ENCODE data around the gene TCF12. TPM values are rescaled to one million over a fixed set of nuclear protein-coding genes. Genes with fewer than 3 reads are reported as not detected.

TCF12 gene
- total and polyA plus RNA-seq, 4 donors = 17.8 to 158 (median 64.4) TPM

DNA sequence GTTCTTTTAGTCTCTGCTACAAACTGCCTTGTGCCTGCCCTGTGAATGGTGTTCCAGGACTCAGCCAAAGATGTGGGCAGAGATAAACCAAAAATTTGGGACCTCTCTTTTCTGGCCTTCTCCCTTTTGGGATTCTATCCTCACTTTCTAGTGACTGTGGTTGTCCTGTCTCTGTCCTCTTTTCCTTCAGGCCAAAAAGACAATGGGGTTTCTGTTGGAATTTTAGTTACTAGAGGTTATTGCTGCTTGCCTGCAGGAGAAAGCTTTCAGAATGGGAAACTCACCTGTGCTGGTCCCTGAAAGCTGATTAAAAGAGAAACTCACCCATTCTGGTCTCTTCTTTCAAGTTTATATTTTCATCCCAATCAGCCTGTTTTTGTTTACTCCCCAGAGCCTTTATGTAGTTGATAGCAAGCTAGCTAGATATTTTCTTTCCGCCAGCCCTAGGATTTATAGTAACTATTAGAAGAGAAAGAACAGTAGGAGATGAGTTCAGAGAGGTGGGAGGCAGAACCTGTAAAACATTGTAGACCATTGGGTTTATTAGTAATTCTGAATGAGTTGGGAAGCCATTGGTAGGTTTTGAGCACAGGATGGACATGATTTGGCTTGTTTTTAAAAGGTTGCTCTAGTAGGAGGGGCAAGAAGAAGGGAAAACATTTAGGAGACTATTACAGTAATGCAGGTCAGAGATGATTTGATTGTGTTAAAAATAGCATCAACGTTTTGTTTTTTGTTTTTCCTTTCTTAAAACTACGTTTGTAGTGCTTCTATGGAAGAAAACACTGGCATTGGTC lies 138.9 kb downstream of the TCF12 start:
- no peaks in the 10 kb centered on the region for H3K36me3 ChIP-seq (ENCODE audit: control insufficient read depth in 1 of 2, insufficient read depth in 2 of 2, low read length in 1 of 2)
- ATAC-seq (ENCODE audit: low FRiP score) (no peak), DNase-seq (no peak)
- no peak overlapping the region for H3K4me3 ChIP-seq (ENCODE audit: low read length in 2 of 2)
- 38% methylated on average over 3 of the region's 3 CpGs for WGBS, 2 donors
- H3K27me3 ChIP-seq (ENCODE audit: control insufficient read depth in 1 of 2, insufficient read depth in 2 of 2, low read length in 1 of 2) = no peaks in the 10 kb centered on the region
- intact Hi-C loops (cut with DNase I) = no loop called here
- peaks cover 5 to 10% of the 10 kb centered on the region in 2 donors for H3K4me1 ChIP-seq (ENCODE audit: control insufficient read depth in 1 of 2, insufficient read depth in 2 of 2, low read length in 2 of 2)
- no peak overlapping the region for H3K27ac ChIP-seq (ENCODE audit: low read depth in 1 of 2, low read length in 2 of 2)
- no peaks in the 10 kb centered on the region for H3K9me3 ChIP-seq (ENCODE audit: control insufficient read depth, low read length)

DNA sequence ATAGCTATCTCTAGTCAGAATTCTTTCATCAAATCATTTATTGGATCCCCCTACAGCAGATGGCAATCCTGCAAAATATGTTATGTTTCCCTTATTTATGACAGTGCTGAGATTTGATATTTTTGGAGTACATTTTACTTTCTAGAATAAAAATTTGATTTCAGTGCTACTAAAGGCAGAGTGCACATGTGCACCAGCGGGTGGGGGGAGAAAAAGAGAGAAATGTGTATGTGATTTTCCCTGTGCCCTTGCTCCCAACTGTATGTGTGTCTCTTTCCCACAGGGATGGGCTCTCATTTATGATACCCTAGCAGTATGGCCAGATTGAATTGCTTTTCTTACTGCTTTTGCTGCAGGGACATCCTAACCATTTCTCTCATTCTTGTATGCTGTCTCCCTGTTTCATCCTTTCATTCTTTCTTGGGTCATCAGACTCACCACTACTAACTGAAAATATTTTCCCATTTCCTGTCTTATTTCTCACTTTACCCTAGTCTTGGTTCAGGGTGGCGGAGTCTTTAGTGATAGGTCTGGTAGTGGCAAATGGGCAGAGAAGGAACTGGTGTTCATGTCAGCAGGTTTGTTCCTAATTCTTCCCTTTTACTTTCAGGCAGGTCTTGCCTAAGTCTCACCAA lies 140.7 kb downstream of the TCF12 start:
- 95 to 100% methylated on average over 2 of the region's 2 CpGs for WGBS, 2 donors
- peaks cover 5 to 10% of the 10 kb centered on the region in 2 donors for H3K4me1 ChIP-seq (ENCODE audit: control insufficient read depth in 1 of 2, insufficient read depth in 2 of 2, low read length in 2 of 2)
- intact Hi-C loops (cut with DNase I) = no loop called here

DNA sequence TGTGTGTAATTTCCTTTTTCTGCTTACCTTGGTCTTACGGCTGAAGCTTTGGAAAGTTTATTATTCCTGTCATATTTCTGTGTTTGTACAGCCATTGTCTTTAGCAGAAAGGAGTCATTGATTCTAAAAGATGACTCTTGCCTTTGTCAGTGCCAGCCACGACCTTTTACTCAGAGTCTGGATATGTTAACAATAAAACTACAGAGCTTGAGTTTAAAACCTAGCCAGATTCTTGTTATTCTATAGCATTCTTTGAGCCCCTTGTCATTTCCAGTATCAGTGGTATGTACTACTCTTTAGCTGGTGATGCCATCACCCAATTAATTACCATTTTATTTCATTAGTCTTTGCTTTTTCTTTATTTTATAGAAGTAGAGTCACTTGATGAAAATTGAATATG lies 142.4 kb downstream of the TCF12 start:
- no peak for DNase-seq

More for the DNA sequence above, 140.7 kb downstream of the TCF12 start:
- H3K36me3 ChIP-seq (ENCODE audit: control insufficient read depth in 1 of 2, insufficient read depth in 2 of 2, low read length in 1 of 2) = no peaks in the 10 kb centered on the region
- no peak for DNase-seq
- no peak overlapping the region for H3K27ac ChIP-seq (ENCODE audit: low read depth in 1 of 2, low read length in 2 of 2)
- no peak for ATAC-seq (ENCODE audit: low FRiP score)
- H3K4me3 ChIP-seq (ENCODE audit: low read length in 2 of 2) = no peak overlapping the region
- H3K27me3 ChIP-seq (ENCODE audit: control insufficient read depth in 1 of 2, insufficient read depth in 2 of 2, low read length in 1 of 2) = no peaks in the 10 kb centered on the region
- no peaks in the 10 kb centered on the region for H3K9me3 ChIP-seq (ENCODE audit: control insufficient read depth, low read length)

DNA sequence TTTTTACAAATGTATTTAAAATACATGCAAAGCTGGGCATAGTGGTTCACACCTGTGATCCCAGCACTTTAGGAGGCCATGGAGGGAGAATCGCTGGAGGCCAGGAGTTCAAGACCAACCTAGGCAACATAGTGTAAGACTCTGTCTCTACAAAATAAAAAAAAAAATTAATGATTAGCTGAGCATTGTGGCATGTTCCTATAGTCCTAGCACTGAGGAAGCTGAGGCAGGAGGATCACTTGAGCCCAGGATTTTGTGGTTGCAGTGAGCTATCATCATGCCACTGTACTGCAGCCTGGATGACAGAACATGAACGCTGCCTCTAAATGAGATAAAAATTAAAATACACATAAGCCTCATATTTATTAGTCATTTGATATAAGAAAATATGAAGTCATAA lies 142.8 kb downstream of the TCF12 start:
- Histone ChIP-seq H3K36me3 (ENCODE audit: control insufficient read depth in 1 of 2, insufficient read depth in 2 of 2, low read length in 1 of 2) (no peaks in the 10 kb centered on the region), H3K27ac (ENCODE audit: low read depth in 1 of 2, low read length in 2 of 2) (no peak overlapping the region), H3K4me3 (ENCODE audit: low read length in 2 of 2) (no peak overlapping the region), H3K4me1 (ENCODE audit: control insufficient read depth in 1 of 2, insufficient read depth in 2 of 2, low read length in 2 of 2) (peaks cover 5 to 10% of the 10 kb centered on the region in 2 donors), H3K9me3 (ENCODE audit: control insufficient read depth, low read length) (no peaks in the 10 kb centered on the region), H3K27me3 (ENCODE audit: control insufficient read depth in 1 of 2, insufficient read depth in 2 of 2, low read length in 1 of 2) (no peaks in the 10 kb centered on the region)
- ATAC-seq (ENCODE audit: low FRiP score) (no peak), DNase-seq (no peak)
- intact Hi-C loops (cut with DNase I) = no loop called here
- WGBS, 2 donors = 93% methylated on average over 2 of the region's 2 CpGs

More for the DNA sequence above, 142.4 kb downstream of the TCF12 start:
- Histone ChIP-seq H3K27ac (ENCODE audit: low read depth in 1 of 2, low read length in 2 of 2) (no peak overlapping the region), H3K27me3 (ENCODE audit: control insufficient read depth in 1 of 2, insufficient read depth in 2 of 2, low read length in 1 of 2) (no peaks in the 10 kb centered on the region), H3K36me3 (ENCODE audit: control insufficient read depth in 1 of 2, insufficient read depth in 2 of 2, low read length in 1 of 2) (no peaks in the 10 kb centered on the region), H3K4me1 (ENCODE audit: control insufficient read depth in 1 of 2, insufficient read depth in 2 of 2, low read length in 2 of 2) (peaks cover 5 to 10% of the 10 kb centered on the region in 2 donors), H3K9me3 (ENCODE audit: control insufficient read depth, low read length) (no peaks in the 10 kb centered on the region), H3K4me3 (ENCODE audit: low read length in 2 of 2) (no peak overlapping the region)
- WGBS, 2 donors = 14 to 20% methylated on average over 2 of the region's 2 CpGs
- ATAC-seq (ENCODE audit: low FRiP score) = no peak
- intact Hi-C loops (cut with DNase I) = no loop called here

DNA sequence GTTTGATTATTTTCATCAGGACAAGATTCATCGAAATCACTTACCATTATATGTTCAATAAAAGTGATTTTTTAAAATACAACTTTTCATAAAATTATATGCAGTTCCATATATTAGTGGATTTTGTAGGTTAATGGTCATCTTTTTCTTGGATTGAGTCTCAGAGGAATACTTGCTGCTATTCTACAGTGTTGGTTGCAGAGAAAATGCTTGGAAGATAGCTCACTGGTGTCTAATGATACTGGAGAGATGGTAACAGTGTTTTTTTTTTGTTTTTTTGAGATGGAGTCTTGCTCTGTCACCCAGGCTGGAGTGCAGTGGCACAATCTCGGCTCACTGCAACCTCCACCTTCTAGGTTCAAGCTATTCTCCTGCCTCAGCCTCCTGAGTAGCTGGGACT lies 143.3 kb downstream of the TCF12 start:
- Histone ChIP-seq H3K36me3 (ENCODE audit: control insufficient read depth in 1 of 2, insufficient read depth in 2 of 2, low read length in 1 of 2) (no peaks in the 10 kb centered on the region), H3K4me3 (ENCODE audit: low read length in 2 of 2) (no peak overlapping the region), H3K27ac (ENCODE audit: low read depth in 1 of 2, low read length in 2 of 2) (no peak overlapping the region), H3K9me3 (ENCODE audit: control insufficient read depth, low read length) (no peaks in the 10 kb centered on the region), H3K4me1 (ENCODE audit: control insufficient read depth in 1 of 2, insufficient read depth in 2 of 2, low read length in 2 of 2) (peaks cover 5 to 10% of the 10 kb centered on the region in 2 donors), H3K27me3 (ENCODE audit: control insufficient read depth in 1 of 2, insufficient read depth in 2 of 2, low read length in 1 of 2) (no peaks in the 10 kb centered on the region)
- DNase-seq (no peak), ATAC-seq (ENCODE audit: low FRiP score) (no peak)
- 99 to 100% methylated on average over 2 of the region's 2 CpGs for WGBS, 2 donors
- intact Hi-C loops (cut with DNase I) = no loop called here

DNA sequence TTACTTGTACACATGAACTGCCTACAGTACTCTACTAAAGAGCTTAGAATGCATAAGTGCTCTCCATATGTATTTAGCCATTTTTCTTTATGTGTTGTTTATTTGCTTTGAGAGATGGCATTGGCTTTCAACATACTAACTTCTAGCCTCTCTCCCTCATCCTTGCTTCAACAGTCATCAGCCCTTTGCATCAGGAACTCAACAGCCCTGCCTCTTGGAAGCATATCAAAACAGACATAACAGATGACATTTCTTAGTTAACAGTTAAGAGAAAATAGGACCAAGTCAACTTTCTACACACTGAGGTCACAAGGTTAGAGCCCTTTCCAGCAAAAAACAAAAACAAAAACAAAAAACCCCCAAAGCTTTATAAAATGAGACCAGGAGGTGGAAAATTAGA lies 145.6 kb downstream of the TCF12 start:
- ATAC-seq (ENCODE audit: low FRiP score) = no peak
- Histone ChIP-seq H3K4me3 (ENCODE audit: low read length in 2 of 2) (no peak overlapping the region), H3K27me3 (ENCODE audit: control insufficient read depth in 1 of 2, insufficient read depth in 2 of 2, low read length in 1 of 2) (no peaks in the 10 kb centered on the region), H3K9me3 (ENCODE audit: control insufficient read depth, low read length) (no peaks in the 10 kb centered on the region), H3K36me3 (ENCODE audit: control insufficient read depth in 1 of 2, insufficient read depth in 2 of 2, low read length in 1 of 2) (no peaks in the 10 kb centered on the region), H3K27ac (ENCODE audit: low read depth in 1 of 2, low read length in 2 of 2) (no peak overlapping the region), H3K4me1 (ENCODE audit: control insufficient read depth in 1 of 2, insufficient read depth in 2 of 2, low read length in 2 of 2) (no peaks in the 10 kb centered on the region)
- intact Hi-C loops (cut with DNase I) = no loop called here
- no peak for DNase-seq

DNA sequence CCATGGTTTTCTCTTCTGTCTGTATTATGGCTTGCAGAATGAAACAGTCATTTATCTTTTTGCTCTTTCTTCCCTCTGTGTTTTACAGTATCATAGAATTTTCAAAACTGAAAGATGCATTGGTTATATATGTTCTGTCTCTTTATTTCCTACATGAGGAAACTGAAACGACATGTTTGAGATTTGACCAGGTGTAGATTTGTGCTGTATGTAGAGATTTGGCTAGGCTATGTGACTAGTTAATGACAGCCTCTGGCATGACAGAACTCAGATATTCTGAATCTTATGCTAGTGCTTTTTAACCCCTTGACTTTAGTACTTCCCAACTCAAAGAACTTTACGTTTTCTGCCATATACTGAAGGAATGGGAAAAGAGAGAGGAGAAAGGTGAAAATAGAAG lies 151.0 kb downstream of the TCF12 start:
- peaks cover 0 to 3% of the 10 kb centered on the region in 2 donors for H3K4me1 ChIP-seq (ENCODE audit: control insufficient read depth in 1 of 2, insufficient read depth in 2 of 2, low read length in 2 of 2)
- no peaks in the 10 kb centered on the region for H3K36me3 ChIP-seq (ENCODE audit: control insufficient read depth in 1 of 2, insufficient read depth in 2 of 2, low read length in 1 of 2)
- DNase-seq (no peak), ATAC-seq (ENCODE audit: low FRiP score) (no peak)
- no peaks in the 10 kb centered on the region for H3K27me3 ChIP-seq (ENCODE audit: control insufficient read depth in 1 of 2, insufficient read depth in 2 of 2, low read length in 1 of 2)
- intact Hi-C loops (cut with DNase I) = no loop called here
- no peak overlapping the region for H3K4me3 ChIP-seq (ENCODE audit: low read length in 2 of 2)
- H3K9me3 ChIP-seq (ENCODE audit: control insufficient read depth, low read length) = no peaks in the 10 kb centered on the region
- no peak overlapping the region for H3K27ac ChIP-seq (ENCODE audit: low read depth in 1 of 2, low read length in 2 of 2)
- 72% methylated on average over 2 of the region's 2 CpGs for WGBS, 2 donors

DNA sequence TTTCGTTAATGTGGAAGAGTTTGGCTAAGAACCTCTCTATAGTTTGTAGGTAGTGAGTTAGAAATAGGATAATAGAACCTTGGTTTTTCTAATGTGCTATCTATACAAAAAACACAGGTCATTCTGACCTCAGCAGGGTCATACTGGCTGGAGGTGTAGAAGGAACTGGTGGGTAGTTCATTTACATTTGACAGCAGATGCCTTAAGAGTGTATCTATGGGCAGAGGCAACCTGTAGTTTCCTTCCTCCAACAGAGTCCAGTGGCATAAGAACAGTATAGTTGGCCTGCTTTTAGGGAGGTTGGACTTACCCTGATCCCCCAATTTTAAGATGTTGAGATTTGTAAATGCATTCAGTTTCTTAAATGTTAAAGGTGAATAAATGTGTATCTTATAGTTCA lies 152.2 kb downstream of the TCF12 start:
- no peaks in the 10 kb centered on the region for H3K27me3 ChIP-seq (ENCODE audit: control insufficient read depth in 1 of 2, insufficient read depth in 2 of 2, low read length in 1 of 2)
- H3K9me3 ChIP-seq (ENCODE audit: control insufficient read depth, low read length) = no peaks in the 10 kb centered on the region
- DNase-seq (no peak), ATAC-seq (ENCODE audit: low FRiP score) (no peak)
- H3K36me3 ChIP-seq (ENCODE audit: control insufficient read depth in 1 of 2, insufficient read depth in 2 of 2, low read length in 1 of 2) = no peaks in the 10 kb centered on the region
- H3K4me1 ChIP-seq (ENCODE audit: control insufficient read depth in 1 of 2, insufficient read depth in 2 of 2, low read length in 2 of 2) = peaks cover 0 to 3% of the 10 kb centered on the region in 2 donors
- intact Hi-C loops (cut with DNase I) = loop anchor here in 1 of 2 donors (10.0 kb wide), 1 partner anchor 64 kb away; no protein-coding TSS in a partner anchor
- no peak overlapping the region for H3K4me3 ChIP-seq (ENCODE audit: low read length in 2 of 2)
- 91 to 100% methylated on average over 1 of the region's 1 CpG for WGBS, 2 donors
- H3K27ac ChIP-seq (ENCODE audit: low read depth in 1 of 2, low read length in 2 of 2) = no peak overlapping the region

DNA sequence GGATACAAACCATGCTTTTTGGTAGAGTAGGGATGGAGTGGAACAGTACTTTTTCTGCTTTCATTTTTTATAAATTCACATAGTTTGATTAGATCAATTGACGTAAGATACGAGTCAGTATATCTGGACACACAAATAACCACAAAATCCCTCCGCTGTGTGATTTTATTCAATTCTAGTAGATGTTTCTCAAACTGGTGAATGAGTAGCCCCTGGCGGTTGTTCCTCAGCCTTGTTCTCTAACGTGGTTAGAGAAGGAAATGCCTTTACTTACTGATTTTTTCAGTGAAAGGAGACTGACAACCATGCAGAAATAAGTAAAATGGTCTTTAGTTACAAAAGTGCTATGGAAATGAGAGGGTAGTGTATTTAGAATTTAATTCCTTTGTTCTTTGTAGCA lies 161.0 kb downstream of the TCF12 start:
- intact Hi-C loops (cut with DNase I) = loop anchor here in 1 of 2 donors (10.0 kb wide), 1 partner anchor 55 kb away; no protein-coding TSS in a partner anchor
- Histone ChIP-seq H3K27me3 (ENCODE audit: control insufficient read depth in 1 of 2, insufficient read depth in 2 of 2, low read length in 1 of 2) (no peaks in the 10 kb centered on the region), H3K27ac (ENCODE audit: low read depth in 1 of 2, low read length in 2 of 2) (no peak overlapping the region), H3K4me1 (ENCODE audit: control insufficient read depth in 1 of 2, insufficient read depth in 2 of 2, low read length in 2 of 2) (no peaks in the 10 kb centered on the region), H3K9me3 (ENCODE audit: control insufficient read depth, low read length) (no peaks in the 10 kb centered on the region), H3K36me3 (ENCODE audit: control insufficient read depth in 1 of 2, insufficient read depth in 2 of 2, low read length in 1 of 2) (no peaks in the 10 kb centered on the region), H3K4me3 (ENCODE audit: low read length in 2 of 2) (no peak overlapping the region)
- DNase-seq (no peak), ATAC-seq (ENCODE audit: low FRiP score) (no peak)
- 80 to 82% methylated on average over 5 of the region's 5 CpGs for WGBS, 2 donors
